HG03378 (cell line): ENCODE results near the gene FAM174C.

Experiments
- ATAC-seq: cut with Tn5 transposase; IDR thresholded peaks from one replicate; pipeline ENCODE4 v1.9.1; 2021; ENCODE audit warnings: mild to moderate bottlenecking, moderate library complexity; ENCODE audit not compliant: unreplicated experiment

FAM174C gene

DNA sequence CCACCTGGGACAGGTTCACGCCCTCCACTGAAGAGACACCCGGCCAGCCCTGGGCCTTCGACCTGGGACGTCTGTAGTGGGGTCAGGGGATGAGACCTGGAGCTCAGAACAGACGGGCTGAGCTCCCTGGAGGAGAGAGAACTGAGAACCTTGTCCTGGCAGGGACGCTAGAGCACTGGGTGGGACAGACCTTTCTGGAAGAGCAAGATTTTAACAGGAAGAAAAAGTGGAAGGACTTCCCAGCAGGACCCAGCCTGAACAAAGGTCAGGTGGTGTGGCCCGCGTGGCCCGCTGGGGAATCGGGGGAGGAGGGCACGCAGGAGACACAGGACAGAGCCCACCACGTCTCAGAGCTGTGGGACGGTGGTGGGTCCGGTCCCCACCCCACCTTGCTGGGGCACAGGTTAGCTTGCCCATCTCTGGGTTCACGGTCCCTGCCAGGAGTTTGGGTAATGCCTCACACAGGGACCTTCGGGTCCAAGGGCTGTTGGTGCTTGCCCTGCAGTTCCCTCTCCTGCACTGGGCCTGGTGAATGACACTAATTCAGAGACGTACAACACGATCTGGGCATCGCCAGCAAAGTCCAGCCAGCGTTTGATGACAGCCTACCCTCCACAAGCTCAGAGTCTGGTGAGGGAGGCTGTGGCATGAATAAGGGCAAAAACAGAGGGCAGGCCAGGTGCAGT lies 9.1 kb downstream of the FAM174C start:
- no peak for ATAC-seq

- ATAC-seq = no peak
These were observed 9.8 kb downstream of the FAM174C start for GRCh38 chr19:1284979-1285736.

DNA sequence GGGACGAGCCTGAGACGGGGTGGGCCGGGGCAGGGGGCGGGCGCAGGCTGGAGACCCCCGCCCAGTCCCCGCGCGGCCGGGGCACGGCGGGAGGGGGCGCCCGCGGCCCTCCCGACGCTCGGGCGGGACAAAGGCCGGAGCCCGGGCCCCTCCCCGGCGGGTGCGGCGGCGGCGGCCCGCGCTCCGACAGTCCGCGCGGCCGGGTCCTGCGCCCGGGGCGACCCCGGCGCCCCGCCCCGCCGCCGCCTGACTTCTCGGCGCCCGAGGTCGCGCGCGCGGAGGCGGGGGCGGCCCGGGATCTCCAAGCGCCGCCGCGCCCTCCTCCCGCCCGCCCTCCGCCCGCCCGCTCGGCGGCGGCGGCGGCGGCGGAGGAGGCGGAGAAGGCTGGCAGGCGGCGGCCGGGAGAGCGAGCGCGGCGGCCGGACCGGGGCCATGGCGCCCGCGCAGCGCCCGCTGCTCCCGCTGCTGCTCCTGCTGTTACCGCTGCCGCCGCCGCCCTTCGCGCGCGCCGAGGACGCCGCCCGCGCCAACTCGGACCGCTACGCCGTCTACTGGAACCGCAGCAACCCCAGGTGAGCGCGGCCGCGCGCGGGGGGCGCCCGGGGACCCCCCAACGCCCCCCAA lies 10.5 kb downstream of the FAM174C start, which contains the start of gene EFNA2:
TSS of gene EFNA2 (plus strand) at position 137 of the 624 bp plus-strand sequence. CDS start at position 433, 296 bp downstream.
- no peak for ATAC-seq

GRCh38 chr19:1286487-1287353 lies 11.4 kb downstream of the FAM174C start:
- no peak for ATAC-seq

DNA sequence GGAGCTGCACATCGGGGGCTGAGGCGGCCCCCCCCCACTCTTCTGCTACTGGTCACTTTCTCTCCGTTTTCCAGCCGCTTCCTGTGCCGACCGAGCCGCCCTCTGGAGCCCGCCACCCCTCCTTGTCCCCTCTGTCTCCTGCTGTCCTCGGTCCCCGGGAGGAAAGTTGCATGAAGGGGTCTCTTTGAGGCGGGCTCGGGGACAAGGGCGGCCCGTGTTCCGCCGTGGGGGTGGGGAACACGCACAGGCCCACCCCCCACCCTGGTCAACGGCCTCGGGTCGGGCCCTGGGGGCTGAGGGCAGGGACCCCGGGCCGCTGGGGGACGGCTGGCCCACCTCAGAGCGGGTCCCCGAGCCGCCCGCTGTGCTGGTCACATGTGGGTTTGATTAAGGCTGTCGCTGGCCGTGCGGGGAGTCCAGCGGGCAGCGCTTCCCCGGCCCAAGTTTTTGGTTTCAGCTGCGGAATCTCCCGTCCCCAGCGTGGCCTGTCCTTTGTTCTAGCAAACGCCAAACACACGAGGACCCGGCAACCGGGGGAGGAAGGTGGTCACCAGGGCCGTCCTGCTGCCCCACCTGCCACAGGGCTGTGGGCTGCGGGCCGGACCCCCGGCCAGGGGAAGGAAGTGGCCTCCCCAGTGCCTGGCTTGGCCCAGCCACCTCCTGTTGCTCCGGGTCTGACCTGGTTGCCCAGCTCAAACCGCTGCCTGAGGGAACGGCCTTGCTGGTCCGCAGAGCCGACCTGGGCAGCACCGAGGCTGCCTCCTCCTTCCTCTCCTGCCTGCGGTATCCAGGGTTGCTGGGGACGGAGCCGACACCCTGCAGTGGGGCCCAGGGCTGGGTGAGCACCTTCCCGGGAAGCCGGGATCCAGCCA lies 12.3 kb downstream of the FAM174C start:
- no peak for ATAC-seq

DNA sequence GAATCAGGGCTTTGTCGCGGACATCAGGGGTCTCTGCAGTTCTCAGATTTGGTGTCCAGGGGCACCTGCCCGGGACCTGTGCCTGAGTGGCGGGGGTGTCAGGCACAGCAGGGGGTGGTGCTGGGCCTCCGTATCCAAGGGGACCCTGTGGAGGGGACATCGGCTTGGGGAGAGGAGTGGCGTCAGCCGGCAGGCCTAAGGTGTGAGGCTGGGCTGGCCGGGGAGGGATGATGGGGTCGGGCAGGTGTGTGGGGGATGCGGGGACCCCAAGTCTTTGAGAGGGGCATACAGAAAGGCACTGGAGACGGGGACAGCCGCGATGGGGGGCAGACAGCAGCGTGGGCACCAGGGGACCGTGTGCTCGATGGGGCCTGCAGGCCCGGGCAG lies 12.9 kb downstream of the FAM174C start:
- ATAC-seq = no peak

- no peak for ATAC-seq
These were observed 13.7 kb downstream of the FAM174C start for GRCh38 chr19:1288833-1289685.

- ATAC-seq = no peak
These were observed 14.3 kb downstream of the FAM174C start for GRCh38 chr19:1289686-1290025.

- ATAC-seq = no peak
These were observed 14.9 kb downstream of the FAM174C start for GRCh38 chr19:1290196-1290702.

- no peak for ATAC-seq
These were observed 15.6 kb downstream of the FAM174C start for GRCh38 chr19:1290703-1291651.

DNA sequence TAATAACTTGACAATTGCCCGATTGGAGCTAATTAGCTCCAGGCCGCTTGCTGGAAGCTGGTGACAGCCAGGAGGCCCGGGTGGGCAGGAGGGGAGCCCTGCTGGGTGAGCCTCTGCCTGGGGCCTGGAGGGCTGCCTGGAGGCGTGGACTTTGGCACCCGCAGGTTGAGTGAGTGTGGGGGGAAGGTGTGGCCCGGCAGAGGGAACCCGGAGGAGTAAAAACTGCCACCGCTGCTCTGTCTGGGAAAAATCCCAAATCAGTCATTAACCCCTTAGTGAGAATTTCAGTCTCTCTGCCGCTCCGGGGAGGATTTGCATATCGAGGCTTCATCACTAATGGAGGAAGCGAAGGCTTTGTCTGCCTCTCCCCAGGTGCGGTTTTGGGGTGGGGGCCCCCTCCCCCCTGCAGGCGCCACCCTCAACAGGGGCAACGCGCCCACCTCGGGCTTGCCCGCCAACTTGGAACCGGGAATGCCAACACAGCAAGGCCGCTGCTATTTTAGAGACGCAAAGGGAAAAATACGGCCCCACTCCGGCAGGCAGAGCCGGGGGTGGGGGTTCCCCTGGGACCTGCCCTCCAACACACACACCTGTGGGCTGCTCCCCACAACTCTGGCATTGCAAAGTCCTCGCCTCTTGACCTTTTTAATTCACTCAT lies 16.6 kb downstream of the FAM174C start:
- ATAC-seq = no peak

DNA sequence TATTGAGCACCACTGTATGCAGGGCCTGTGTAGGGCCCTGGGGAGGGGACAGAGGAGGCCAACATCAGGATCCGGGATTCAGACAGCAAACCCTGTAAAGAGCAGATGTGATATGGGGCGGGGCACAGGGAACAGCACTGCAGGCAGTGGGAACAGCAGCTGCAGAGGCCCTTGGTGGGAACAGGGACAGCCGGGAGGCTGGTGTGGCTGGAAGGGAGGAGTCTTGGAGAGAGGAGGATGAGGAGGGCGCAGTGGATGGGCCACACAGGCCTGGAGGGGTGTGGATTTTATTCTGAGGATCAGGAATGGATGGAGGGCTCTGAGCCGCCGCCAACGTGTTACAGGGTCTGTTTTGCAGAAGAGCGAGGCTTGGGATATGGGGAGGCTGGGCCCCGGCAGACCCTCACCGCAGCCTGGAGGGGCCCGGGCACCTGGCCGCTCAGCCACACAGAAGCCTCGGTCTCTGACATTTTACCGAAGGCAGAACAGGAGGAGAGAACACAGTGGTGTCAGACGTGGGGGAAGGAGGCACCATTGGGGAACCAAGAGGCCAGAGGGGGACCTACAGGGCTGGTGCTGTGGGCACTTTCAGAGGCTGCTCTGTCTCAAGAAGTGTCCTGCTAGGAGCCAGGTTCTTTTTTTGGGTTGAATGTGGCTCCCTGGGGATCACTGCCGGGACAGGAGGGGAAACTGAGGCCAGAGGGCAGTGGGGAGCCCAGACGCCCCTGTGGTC lies 17.3 kb downstream of the FAM174C start:
- no peak for ATAC-seq

DNA sequence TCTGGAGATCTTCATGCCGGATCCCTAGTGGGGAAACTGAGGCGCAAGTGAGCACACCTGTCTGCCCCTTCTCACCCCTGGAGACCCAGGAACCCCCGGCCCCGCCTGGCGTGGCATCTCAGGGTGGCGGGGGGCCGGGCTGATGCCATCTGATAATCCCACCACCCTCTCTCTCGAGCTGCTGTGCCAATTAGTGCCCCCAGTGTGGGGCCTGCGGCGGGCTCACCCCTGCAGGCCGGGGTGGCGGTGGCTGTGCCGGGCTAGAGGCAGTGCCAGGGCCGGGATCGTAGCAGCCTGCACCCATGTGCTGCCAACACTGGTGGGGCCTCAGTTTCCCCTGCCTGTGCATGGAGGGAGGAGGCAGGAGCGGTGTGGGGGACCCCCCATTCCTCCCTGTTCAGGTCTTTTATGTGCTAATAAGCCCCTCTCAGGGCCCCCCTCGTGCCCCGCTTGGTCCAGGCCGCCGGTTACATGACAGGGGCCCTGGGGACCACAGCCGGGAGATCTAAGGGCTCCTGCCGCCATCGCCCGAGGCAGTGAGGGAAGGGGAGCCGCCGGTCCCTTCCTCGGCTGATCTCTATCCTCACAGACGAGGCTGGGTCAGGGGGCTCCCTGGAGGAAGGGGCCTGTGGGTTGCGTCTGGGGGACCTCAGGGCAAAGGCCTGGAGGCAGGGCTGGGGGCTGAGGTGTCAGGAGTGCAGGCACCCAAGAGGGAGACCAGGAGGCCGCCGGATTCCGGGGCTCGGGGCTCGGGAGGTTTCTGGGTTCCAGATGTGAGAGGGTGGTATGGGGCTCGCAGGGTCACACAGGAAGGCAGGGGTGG lies 18.7 kb downstream of the FAM174C start:
- no peak for ATAC-seq

GRCh38 chr19:1294688-1295087 lies 19.4 kb downstream of the FAM174C start:
- ATAC-seq = no peak

GRCh38 chr19:1295169-1296012 lies 20.1 kb downstream of the FAM174C start:
- no peak for ATAC-seq
